HG03442 (cell line): Measurements from ENCODE around the gene NKX6-2.
"Not testable (repeated sequence)": the region's sequence is repeated elsewhere in the genome, so short reads cannot be mapped to it uniquely, and the experiment has no call there.

Source experiments
- ATAC-seq: cut with Tn5 transposase; IDR thresholded peaks from one replicate; pipeline ENCODE4 v1.9.1; 2021; ENCODE audit warnings: mild to moderate bottlenecking, moderate library complexity; ENCODE audit not compliant: unreplicated experiment

NKX6-2 gene

GRCh38 chr10:132785723-132786475 is at the start of gene NKX6-2:
Gene NKX6-2 (minus strand): TSS chr10:132786147. CDS start chr10:132785948, 199 bp downstream.
- ATAC-seq = no peak

GRCh38 chr10:132834891-132835847 is 49.2 kb upstream of the NKX6-2 start:
- ATAC-seq = no peak

GRCh38 chr10:132834311-132834761 is 48.4 kb upstream of the NKX6-2 start:
- no peak for ATAC-seq

GRCh38 chr10:132833421-132834111 is 47.6 kb upstream of the NKX6-2 start:
- no peak for ATAC-seq

GRCh38 chr10:132832186-132832969 is 46.4 kb upstream of the NKX6-2 start:
- ATAC-seq = no peak

GRCh38 chr10:132829403-132829802 is 43.5 kb upstream of the NKX6-2 start:
- ATAC-seq = no peak

GRCh38 chr10:132828681-132829080 is 42.7 kb upstream of the NKX6-2 start:
- ATAC-seq = no peak

- ATAC-seq = no peak
These were observed 42.1 kb upstream of the NKX6-2 start for GRCh38 chr10:132827861-132828539.

GRCh38 chr10:132827423-132827789 is 41.5 kb upstream of the NKX6-2 start:
- ATAC-seq = no peak

GRCh38 chr10:132826524-132827422 is 40.8 kb upstream of the NKX6-2 start:
- ATAC-seq = no peak

GRCh38 chr10:132825783-132826523 is 40.0 kb upstream of the NKX6-2 start:
- not testable (repeated sequence) for ATAC-seq

- ATAC-seq = no peak
These were observed 34.1 kb upstream of the NKX6-2 start for GRCh38 chr10:132820056-132820455.

- ATAC-seq = no peak
These were observed 31.8 kb upstream of the NKX6-2 start for GRCh38 chr10:132817701-132818211.

GRCh38 chr10:132816718-132817117 is 30.8 kb upstream of the NKX6-2 start:
- ATAC-seq = no peak

- no peak for ATAC-seq
These were observed 29.4 kb upstream of the NKX6-2 start for GRCh38 chr10:132815168-132815857.

- ATAC-seq = no peak
These were observed 28.5 kb upstream of the NKX6-2 start for GRCh38 chr10:132814469-132814856.
